Measurements from ENCODE around the gene UBASH3A.

The UBASH3A gene

GRCh38 chr21:42375506-42375905 lies 28.2 kb upstream of the UBASH3A start:
- no peaks in the 10 kb centered on the region for H3F3A ChIP-seq (ENCODE audit: insufficient read depth, low read length)
- H3K9me3 ChIP-seq (ENCODE audit: low read length), result no peaks in the 10 kb centered on the region
- H3K4me3 ChIP-seq (ENCODE audit: low read depth, low read length, poor library complexity, severe bottlenecking), result no peak overlapping the region
- no peak for TF ChIP-seq EZH2 (IDR thresholded peaks at IDR 0.05; ENCODE audit: borderline replicate concordance, low read length)
- TF ChIP-seq, protein P1, sequence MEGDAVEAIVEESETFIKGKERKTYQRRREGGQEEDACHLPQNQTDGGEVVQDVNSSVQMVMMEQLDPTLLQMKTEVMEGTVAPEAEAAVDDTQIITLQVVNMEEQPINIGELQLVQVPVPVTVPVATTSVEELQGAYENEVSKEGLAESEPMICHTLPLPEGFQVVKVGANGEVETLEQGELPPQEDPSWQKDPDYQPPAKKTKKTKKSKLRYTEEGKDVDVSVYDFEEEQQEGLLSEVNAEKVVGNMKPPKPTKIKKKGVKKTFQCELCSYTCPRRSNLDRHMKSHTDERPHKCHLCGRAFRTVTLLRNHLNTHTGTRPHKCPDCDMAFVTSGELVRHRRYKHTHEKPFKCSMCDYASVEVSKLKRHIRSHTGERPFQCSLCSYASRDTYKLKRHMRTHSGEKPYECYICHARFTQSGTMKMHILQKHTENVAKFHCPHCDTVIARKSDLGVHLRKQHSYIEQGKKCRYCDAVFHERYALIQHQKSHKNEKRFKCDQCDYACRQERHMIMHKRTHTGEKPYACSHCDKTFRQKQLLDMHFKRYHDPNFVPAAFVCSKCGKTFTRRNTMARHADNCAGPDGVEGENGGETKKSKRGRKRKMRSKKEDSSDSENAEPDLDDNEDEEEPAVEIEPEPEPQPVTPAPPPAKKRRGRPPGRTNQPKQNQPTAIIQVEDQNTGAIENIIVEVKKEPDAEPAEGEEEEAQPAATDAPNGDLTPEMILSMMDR (IDR thresholded peaks at IDR 0.05; ENCODE audit: low read length), result no peak
- H3K27me3 ChIP-seq (ENCODE audit: insufficient read depth, low read length), result peaks cover 11% of the 10 kb centered on the region; the same call in 1 of the 2 replicates
- H3K4me2 ChIP-seq (ENCODE audit: low read length), result no peak overlapping the region
- no peaks in the 10 kb centered on the region for H4K20me1 ChIP-seq (ENCODE audit: insufficient read depth, low read length)
- H3K9me2 ChIP-seq (ENCODE audit: low read depth, low read length), result no peaks in the 10 kb centered on the region
- no peak overlapping the region for H3K9ac ChIP-seq (ENCODE audit: low read length)
- no peak overlapping the region for H2AFZ ChIP-seq (ENCODE audit: low read length)
- H3K79me2 ChIP-seq (ENCODE audit: insufficient read depth, low read length), result no peaks in the 10 kb centered on the region
- no peaks in the 10 kb centered on the region for H3K36me3 ChIP-seq (ENCODE audit: insufficient read depth, low read length)
- H3K27ac ChIP-seq (ENCODE audit: low read depth, low read length, poor library complexity, severe bottlenecking), result no peak overlapping the region
- H3K4me1 ChIP-seq (ENCODE audit: insufficient read depth, low read length, severe bottlenecking), result peaks cover 9% of the 10 kb centered on the region

GRCh38 chr21:42375966-42376337 lies 27.8 kb upstream of the UBASH3A start:
- H3K4me2 ChIP-seq (ENCODE audit: low read length), result no peak overlapping the region
- H3K27ac ChIP-seq (ENCODE audit: low read depth, low read length, poor library complexity, severe bottlenecking), result no peak overlapping the region
- H3F3A ChIP-seq (ENCODE audit: insufficient read depth, low read length), result no peaks in the 10 kb centered on the region
- no peaks in the 10 kb centered on the region for H3K79me2 ChIP-seq (ENCODE audit: insufficient read depth, low read length)
- H3K36me3 ChIP-seq (ENCODE audit: insufficient read depth, low read length), result no peaks in the 10 kb centered on the region
- H3K9ac ChIP-seq (ENCODE audit: low read length), result no peak overlapping the region
- peaks cover 9% of the 10 kb centered on the region for H3K4me1 ChIP-seq (ENCODE audit: insufficient read depth, low read length, severe bottlenecking)
- peaks cover 14% of the 10 kb centered on the region; the same call in 1 of the 2 replicates for H3K27me3 ChIP-seq (ENCODE audit: insufficient read depth, low read length)
- no peaks in the 10 kb centered on the region for H4K20me1 ChIP-seq (ENCODE audit: insufficient read depth, low read length)
- H3K9me2 ChIP-seq (ENCODE audit: low read depth, low read length), result no peaks in the 10 kb centered on the region
- no peak overlapping the region for H3K4me3 ChIP-seq (ENCODE audit: low read depth, low read length, poor library complexity, severe bottlenecking)
- no peak overlapping the region for H2AFZ ChIP-seq (ENCODE audit: low read length)
- TF ChIP-seq EZH2 (IDR thresholded peaks at IDR 0.05; ENCODE audit: borderline replicate concordance, low read length), result no peak
- TF ChIP-seq, protein P1 (IDR thresholded peaks at IDR 0.05; ENCODE audit: low read length), result no peak
- H3K9me3 ChIP-seq (ENCODE audit: low read length), result no peaks in the 10 kb centered on the region

DNA sequence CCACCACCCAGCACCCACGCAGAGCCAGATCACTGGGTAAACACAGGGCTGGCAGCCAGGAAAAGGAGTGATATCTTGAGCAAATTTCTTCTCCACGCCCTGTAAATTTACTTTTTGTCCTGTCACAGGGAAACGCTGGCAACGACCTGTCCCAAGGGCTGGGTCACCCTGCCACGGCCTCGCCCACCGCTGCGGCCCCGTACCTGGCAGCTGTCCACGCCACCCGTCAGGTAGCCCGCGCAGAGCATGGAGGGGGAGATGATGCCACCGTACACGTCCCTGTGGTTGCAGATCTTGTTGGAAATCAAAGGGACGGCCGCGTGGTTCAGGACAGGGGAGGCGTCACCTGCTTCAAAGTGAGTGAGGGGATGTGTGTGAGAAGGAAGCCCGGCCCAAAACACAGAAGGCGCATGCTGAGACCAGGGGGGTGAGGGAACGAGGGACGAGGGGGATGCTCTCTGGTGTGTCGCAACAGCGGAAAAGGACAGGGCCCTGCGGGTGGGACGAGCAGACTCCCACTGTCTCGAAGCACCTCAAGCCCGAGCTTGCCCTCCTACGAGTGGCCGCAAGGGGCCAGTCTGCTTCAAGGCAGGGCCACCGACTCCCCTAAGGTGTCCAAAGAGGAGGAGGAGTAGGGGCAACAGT lies 27.2 kb upstream of the UBASH3A start:
- H3F3A ChIP-seq (ENCODE audit: insufficient read depth, low read length), result no peaks in the 10 kb centered on the region
- no peaks in the 10 kb centered on the region for H3K79me2 ChIP-seq (ENCODE audit: insufficient read depth, low read length)
- TF ChIP-seq EZH2 (IDR thresholded peaks at IDR 0.05; ENCODE audit: borderline replicate concordance, low read length), result no peak
- TF ChIP-seq, protein P1 (IDR thresholded peaks at IDR 0.05; ENCODE audit: low read length), result peak; percentile 63
- no peak overlapping the region for H3K9ac ChIP-seq (ENCODE audit: low read length)
- no peaks in the 10 kb centered on the region for H4K20me1 ChIP-seq (ENCODE audit: insufficient read depth, low read length)
- peaks cover 16% of the 10 kb centered on the region; the same call in 1 of the 2 replicates for H3K27me3 ChIP-seq (ENCODE audit: insufficient read depth, low read length)
- H3K27ac ChIP-seq (ENCODE audit: low read depth, low read length, poor library complexity, severe bottlenecking), result no peak overlapping the region
- no peaks in the 10 kb centered on the region for H3K9me2 ChIP-seq (ENCODE audit: low read depth, low read length)
- H3K4me1 ChIP-seq (ENCODE audit: insufficient read depth, low read length, severe bottlenecking), result peaks cover 9% of the 10 kb centered on the region
- no peak overlapping the region for H3K4me3 ChIP-seq (ENCODE audit: low read depth, low read length, poor library complexity, severe bottlenecking)
- H3K36me3 ChIP-seq (ENCODE audit: insufficient read depth, low read length), result no peaks in the 10 kb centered on the region
- H3K9me3 ChIP-seq (ENCODE audit: low read length), result no peaks in the 10 kb centered on the region
- H3K4me2 ChIP-seq (ENCODE audit: low read length), result no peak overlapping the region
- H2AFZ ChIP-seq (ENCODE audit: low read length), result no peak overlapping the region
